SK-N-SH treated with all-trans-retinoic acid at 6 μM for 48 hours (cell line): ENCODE data around the gene ACSL1.

ENCODE experiments used
- ESRRG ChIP-seq: fragments of 250-450 bp; sonication (Bioruptor Pico); IDR thresholded peaks from 2 replicates; pipeline ENCODE4 v1.6.1; 2021; ENCODE audit warnings: mild to moderate bottlenecking
- OSR1 ChIP-seq: fragments of 250-450 bp; sonication (Bioruptor Pico); IDR thresholded peaks from 2 replicates; pipeline ENCODE4 v1.8.0; 2022; ENCODE audit warnings: moderate library complexity, mild to moderate bottlenecking, inconsistent platforms
- PATZ1 ChIP-seq: fragments of 250-450 bp; sonication (Bioruptor Pico); IDR thresholded peaks from 2 replicates; pipeline ENCODE4 v1.8.0; 2020; ENCODE audit warnings: mild to moderate bottlenecking, moderate library complexity, borderline replicate concordance
- POU6F1 ChIP-seq: fragments of 250-450 bp; sonication (Bioruptor Pico); IDR thresholded peaks from 2 replicates; pipeline ENCODE4 v1.8.0; 2021; ENCODE audit warnings: low read depth, mild to moderate bottlenecking, moderate library complexity, borderline replicate concordance
- PPARA ChIP-seq: fragments of 250-450 bp; sonication (Bioruptor Pico); IDR thresholded peaks from 2 replicates; pipeline ENCODE4 v1.5.0; 2020; ENCODE audit warnings: mild to moderate bottlenecking, borderline replicate concordance
- TOX ChIP-seq: fragments of 250-450 bp; sonication (Bioruptor Pico); IDR thresholded peaks from 2 replicates; pipeline ENCODE4 v1.8.0; 2021; ENCODE audit warnings: mild to moderate bottlenecking, moderate library complexity, borderline replicate concordance
- ZFP30 ChIP-seq: fragments of 450-650 bp; formaldehyde crosslinking; IDR thresholded peaks from 2 replicates; pipeline ENCODE4 v1.5.0; 2022; ENCODE audit warnings: mild to moderate bottlenecking, moderate library complexity
- ZNF8 ChIP-seq: fragments of 450-650 bp; formaldehyde crosslinking; IDR thresholded peaks from 2 replicates; pipeline ENCODE4 v1.5.0; 2020; ENCODE audit warnings: mild to moderate bottlenecking, moderate library complexity

- TF ChIP-seq OSR1 (CRISPR knock-in tag) (no peak), ESRRG (CRISPR knock-in tag) (no peak), ZFP30 (CRISPR knock-in tag) (no peak), PATZ1 (CRISPR knock-in tag) (no peak), ZNF8 (CRISPR knock-in tag) (no peak), PPARA (no peak), POU6F1 (CRISPR knock-in tag) (no peak), TOX (CRISPR knock-in tag) (no peak)
Measured at GRCh38 chr4:184860018-184860779, 34.4 kb upstream of the ACSL1 start.
